GM10266 (cell line): ENCODE measurements around the gene SLC25A48.

Source experiments
- DNase-seq: peaks from one replicate; pipeline ENCODE4 v3.0.0; 2012; ENCODE audit errors: extremely low spot score
- TF ChIP-seq, protein P1 (sequence below): IDR thresholded peaks from 2 replicates; pipeline ENCODE4 v1.5.1; 2012; ENCODE audit warnings: mild to moderate bottlenecking, low read depth; ENCODE audit not compliant: control insufficient read depth, insufficient read depth; ENCODE audit errors: missing control alignments

Gene SLC25A48

GRCh38 chr5:135898651-135899050 lies 64.2 kb downstream of the SLC25A48 start:
- DNase-seq = no peak
- TF ChIP-seq, protein P1, sequence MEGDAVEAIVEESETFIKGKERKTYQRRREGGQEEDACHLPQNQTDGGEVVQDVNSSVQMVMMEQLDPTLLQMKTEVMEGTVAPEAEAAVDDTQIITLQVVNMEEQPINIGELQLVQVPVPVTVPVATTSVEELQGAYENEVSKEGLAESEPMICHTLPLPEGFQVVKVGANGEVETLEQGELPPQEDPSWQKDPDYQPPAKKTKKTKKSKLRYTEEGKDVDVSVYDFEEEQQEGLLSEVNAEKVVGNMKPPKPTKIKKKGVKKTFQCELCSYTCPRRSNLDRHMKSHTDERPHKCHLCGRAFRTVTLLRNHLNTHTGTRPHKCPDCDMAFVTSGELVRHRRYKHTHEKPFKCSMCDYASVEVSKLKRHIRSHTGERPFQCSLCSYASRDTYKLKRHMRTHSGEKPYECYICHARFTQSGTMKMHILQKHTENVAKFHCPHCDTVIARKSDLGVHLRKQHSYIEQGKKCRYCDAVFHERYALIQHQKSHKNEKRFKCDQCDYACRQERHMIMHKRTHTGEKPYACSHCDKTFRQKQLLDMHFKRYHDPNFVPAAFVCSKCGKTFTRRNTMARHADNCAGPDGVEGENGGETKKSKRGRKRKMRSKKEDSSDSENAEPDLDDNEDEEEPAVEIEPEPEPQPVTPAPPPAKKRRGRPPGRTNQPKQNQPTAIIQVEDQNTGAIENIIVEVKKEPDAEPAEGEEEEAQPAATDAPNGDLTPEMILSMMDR = no peak

- no peak for DNase-seq
These were observed 65.8 kb downstream of the SLC25A48 start for GRCh38 chr5:135900276-135900675.

GRCh38 chr5:135901633-135902032 lies 67.2 kb downstream of the SLC25A48 start:
- DNase-seq = no peak
- TF ChIP-seq, protein P1 = no peak

More at GRCh38 chr5:135900276-135900675, 65.8 kb downstream of the SLC25A48 start:
- TF ChIP-seq, protein P1 = no peak

DNA sequence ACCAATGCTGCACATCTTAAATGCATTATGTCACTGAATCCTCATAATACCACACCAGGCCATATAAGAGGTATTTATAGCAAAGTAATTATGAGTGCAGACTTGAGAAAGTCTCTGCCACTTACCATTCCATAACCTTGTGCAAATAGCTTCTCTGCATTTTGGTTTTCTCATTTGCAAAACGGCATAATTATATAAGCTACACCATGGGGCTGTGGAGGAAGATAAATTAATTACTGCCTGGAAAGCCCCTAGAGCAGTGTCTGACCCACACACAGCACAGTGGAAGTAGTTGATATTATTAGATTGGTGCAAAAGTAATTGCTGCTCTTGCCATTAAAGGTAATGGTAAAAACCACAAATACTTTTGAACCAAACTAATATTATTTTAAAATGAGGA lies 70.7 kb downstream of the SLC25A48 start:
- no peak for DNase-seq
- TF ChIP-seq, protein P1 = no peak

DNA sequence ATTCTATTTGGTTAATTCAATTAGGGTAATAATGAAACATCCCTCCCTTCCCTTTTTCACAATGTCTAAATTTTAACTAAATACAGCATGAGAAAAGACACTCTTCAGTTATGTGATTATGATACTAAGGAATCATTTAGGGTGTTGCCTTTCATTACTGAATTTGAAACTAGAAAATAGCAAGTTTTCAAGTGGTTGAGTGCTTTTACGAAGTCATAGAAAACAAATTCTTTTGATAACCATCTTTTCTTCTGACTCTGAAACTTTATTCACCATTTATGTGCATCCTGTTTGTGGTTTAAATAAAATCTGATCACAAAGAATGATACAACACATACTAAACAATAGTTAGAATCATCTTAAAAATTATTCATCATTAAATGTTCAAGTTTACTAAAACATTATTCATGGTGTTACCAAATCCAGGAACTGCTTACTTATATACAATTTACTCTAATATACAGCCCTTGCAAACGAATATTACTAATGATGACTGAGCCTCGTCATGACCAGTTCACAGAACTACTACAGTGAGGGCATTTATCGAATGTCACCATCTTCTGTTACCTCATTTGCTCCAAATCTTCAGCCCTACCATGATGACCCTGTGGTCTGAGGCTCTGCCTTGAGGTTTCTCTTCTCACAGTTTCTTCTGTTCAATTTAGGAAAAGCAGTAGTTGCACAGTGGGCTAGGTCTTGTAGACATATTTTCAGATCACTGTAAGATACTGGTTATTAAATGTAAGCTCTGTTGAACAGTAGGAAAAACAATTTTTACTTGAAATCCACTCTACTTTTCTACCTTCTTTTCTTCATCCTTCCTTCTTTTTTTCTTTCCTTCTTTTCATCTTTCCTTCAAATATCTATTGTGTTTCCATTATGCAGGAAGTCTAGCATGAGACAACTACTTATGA lies 79.5 kb downstream of the SLC25A48 start:
- no peak for DNase-seq

DNA sequence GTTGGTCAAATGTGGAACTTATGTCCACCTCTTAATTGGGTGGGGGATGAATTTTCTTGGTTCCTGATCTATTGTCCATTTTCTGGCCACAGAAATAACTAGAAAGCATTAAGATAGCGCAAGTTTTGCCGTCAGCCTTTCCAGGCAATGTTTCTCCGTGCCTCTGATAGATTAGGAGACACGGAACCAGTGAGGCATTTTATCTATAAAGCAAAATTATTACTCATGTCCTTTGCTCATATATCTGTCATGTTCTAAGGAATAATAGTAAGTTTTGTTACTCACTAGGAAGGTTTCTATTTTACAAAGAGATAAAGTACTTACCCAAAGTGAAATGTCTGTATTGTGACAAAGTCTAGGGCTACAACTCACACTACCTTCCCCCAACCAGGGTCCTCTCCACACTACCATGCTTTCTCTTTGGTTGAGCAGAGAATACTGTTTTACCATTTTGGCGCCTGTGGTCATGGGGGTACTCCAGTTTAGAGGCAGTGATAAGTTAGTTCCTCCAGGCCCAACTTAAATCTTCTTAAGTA lies 81.1 kb downstream of the SLC25A48 start:
- no peak for DNase-seq
- TF ChIP-seq, protein P1 = no peak

More for the DNA sequence above, 79.5 kb downstream of the SLC25A48 start:
- TF ChIP-seq, protein P1 = no peak
